IMR-90 (cell line): ENCODE results near the gene CCDC27.

Source experiments
- CEBPB ChIP-seq: IDR thresholded peaks from 2 replicates; pipeline ENCODE4 v1.6.1; 2012; ENCODE audit warnings: low read depth, low read length, improper control_type of control experiment
- MAFK ChIP-seq: IDR thresholded peaks from 2 replicates; pipeline ENCODE4 v1.6.1; 2012; ENCODE audit warnings: low read depth, low read length, improper control_type of control experiment
- MAZ ChIP-seq: IDR thresholded peaks from 2 replicates; pipeline ENCODE4 v1.6.1; 2012; ENCODE audit warnings: low read depth, mild to moderate bottlenecking, low read length, improper control_type of control experiment, moderate library complexity, borderline replicate concordance
- POLR2A ChIP-seq: IDR thresholded peaks from 2 replicates; pipeline ENCODE4 v1.6.1; 2012; ENCODE audit warnings: mild to moderate bottlenecking, low read depth, low read length
- RAD21 ChIP-seq: IDR thresholded peaks from 2 replicates; pipeline ENCODE4 v1.6.1; 2012; ENCODE audit warnings: low read length, improper control_type of control experiment
- RCOR1 ChIP-seq: IDR thresholded peaks from 2 replicates; pipeline ENCODE4 v1.6.1; 2012; ENCODE audit warnings: mild to moderate bottlenecking, low read length, improper control_type of control experiment; ENCODE audit not compliant: insufficient replicate concordance
- RFX5 ChIP-seq: IDR thresholded peaks from 2 replicates; pipeline ENCODE4 v1.8.0; 2012; ENCODE audit warnings: low read depth, mild to moderate bottlenecking, low read length, moderate library complexity
- SMC3 ChIP-seq: fragments of 150-350 bp; IDR thresholded peaks from 2 replicates; pipeline ENCODE4 v1.6.1; 2016; ENCODE audit warnings: low read depth, mild to moderate bottlenecking, antibody characterized with exemption, low read length, moderate library complexity
- TF ChIP-seq, protein P1 (sequence below): conservative IDR thresholded peaks from 2 replicates; pipeline ENCODE4 v1.5.1; 2012; ENCODE audit warnings: mild to moderate bottlenecking, low read depth, low read length, improper control_type of control experiment

DNA sequence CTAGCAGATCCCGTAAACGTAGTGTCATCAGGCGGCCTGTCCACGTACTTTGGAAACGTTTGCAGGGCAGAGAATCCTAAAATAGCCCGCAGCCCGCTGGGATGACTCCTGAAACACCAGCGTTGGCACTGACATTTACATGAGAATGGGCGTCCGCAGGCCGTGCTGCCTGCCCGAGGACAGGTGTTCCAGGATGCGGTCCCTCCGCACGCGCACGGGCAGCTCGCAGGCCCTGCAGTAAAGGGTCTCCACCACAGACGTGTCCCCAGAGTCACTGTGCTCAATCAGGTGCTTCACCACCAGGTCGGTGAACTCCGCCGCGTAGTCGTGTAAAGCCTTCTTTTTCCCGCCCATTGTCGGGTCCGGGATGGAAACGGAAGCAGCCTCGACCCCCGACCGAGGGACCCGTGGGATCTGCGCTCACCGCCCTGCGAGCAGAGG, 5.8 kb upstream of the CCDC27 start:
- TF ChIP-seq, protein P1, sequence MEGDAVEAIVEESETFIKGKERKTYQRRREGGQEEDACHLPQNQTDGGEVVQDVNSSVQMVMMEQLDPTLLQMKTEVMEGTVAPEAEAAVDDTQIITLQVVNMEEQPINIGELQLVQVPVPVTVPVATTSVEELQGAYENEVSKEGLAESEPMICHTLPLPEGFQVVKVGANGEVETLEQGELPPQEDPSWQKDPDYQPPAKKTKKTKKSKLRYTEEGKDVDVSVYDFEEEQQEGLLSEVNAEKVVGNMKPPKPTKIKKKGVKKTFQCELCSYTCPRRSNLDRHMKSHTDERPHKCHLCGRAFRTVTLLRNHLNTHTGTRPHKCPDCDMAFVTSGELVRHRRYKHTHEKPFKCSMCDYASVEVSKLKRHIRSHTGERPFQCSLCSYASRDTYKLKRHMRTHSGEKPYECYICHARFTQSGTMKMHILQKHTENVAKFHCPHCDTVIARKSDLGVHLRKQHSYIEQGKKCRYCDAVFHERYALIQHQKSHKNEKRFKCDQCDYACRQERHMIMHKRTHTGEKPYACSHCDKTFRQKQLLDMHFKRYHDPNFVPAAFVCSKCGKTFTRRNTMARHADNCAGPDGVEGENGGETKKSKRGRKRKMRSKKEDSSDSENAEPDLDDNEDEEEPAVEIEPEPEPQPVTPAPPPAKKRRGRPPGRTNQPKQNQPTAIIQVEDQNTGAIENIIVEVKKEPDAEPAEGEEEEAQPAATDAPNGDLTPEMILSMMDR, result no peak
- no peak for TF ChIP-seq MAFK
- no peak for TF ChIP-seq RAD21
- TF ChIP-seq POLR2A, result no peak
- no peak for TF ChIP-seq CEBPB
- no peak for TF ChIP-seq MAZ
- TF ChIP-seq RFX5, result no peak
- TF ChIP-seq SMC3, result no peak
- TF ChIP-seq RCOR1, result no peak
